ENCODE measurements around the gene LINC01488.

DNA sequence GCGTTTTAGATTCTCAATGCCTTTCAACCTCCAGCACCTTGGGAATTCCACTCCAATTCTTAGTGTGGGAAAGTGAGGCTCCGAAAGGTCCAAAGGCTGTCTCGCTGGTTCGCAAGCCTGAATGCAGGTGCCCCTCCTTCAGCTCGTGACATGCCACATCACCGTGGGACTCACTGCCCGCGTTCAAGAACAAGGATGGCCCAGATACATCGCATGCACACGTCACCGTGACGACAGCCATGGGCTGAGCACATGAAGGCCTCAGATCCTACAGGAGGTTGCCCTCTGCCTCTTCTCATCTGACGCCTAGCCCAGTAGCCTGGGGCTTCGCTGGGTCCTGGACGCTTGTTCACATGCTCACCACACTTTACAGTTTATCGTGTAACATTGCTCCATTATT, 4.4 kb upstream of the LINC01488 start:
- TF ChIP-seq, protein P1, sequence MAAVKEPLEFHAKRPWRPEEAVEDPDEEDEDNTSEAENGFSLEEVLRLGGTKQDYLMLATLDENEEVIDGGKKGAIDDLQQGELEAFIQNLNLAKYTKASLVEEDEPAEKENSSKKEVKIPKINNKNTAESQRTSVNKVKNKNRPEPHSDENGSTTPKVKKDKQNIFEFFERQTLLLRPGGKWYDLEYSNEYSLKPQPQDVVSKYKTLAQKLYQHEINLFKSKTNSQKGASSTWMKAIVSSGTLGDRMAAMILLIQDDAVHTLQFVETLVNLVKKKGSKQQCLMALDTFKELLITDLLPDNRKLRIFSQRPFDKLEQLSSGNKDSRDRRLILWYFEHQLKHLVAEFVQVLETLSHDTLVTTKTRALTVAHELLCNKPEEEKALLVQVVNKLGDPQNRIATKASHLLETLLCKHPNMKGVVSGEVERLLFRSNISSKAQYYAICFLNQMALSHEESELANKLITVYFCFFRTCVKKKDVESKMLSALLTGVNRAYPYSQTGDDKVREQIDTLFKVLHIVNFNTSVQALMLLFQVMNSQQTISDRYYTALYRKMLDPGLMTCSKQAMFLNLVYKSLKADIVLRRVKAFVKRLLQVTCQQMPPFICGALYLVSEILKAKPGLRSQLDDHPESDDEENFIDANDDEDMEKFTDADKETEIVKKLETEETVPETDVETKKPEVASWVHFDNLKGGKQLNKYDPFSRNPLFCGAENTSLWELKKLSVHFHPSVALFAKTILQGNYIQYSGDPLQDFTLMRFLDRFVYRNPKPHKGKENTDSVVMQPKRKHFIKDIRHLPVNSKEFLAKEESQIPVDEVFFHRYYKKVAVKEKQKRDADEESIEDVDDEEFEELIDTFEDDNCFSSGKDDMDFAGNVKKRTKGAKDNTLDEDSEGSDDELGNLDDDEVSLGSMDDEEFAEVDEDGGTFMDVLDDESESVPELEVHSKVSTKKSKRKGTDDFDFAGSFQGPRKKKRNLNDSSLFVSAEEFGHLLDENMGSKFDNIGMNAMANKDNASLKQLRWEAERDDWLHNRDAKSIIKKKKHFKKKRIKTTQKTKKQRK (IDR thresholded peaks at IDR 0.05; ENCODE audit: low read depth, low read length) = no peak
- TF ChIP-seq EGR1 (IDR thresholded peaks at IDR 0.05; ENCODE audit: borderline replicate concordance in 1 of 2, low read depth in 2 of 2, low read length in 2 of 2) (no peak), SMC3 (IDR thresholded peaks at IDR 0.05; ENCODE audit: borderline replicate concordance, low read length) (no peak), POLR2AphosphoS5 (IDR thresholded peaks at IDR 0.05; ENCODE audit: low read length) (no peak), TAF1 (IDR thresholded peaks at IDR 0.05; ENCODE audit: borderline replicate concordance, low read depth, low read length) (no peak), BMI1 (IDR thresholded peaks at IDR 0.05; ENCODE audit: borderline replicate concordance) (no peak), POLR2A (IDR thresholded peaks at IDR 0.05; ENCODE audit: low read depth, low read length) (no peak), EP300 (IDR thresholded peaks at IDR 0.05; ENCODE audit: borderline replicate concordance in 1 of 2, control insufficient read depth in 1 of 2, low read depth in 2 of 2, low read length in 2 of 2) (no peak), ESRRA (IDR thresholded peaks at IDR 0.05; ENCODE audit: low read length) (no peak), RAD51 (IDR thresholded peaks at IDR 0.05) (no peak)
- TF ChIP-seq, protein P2, sequence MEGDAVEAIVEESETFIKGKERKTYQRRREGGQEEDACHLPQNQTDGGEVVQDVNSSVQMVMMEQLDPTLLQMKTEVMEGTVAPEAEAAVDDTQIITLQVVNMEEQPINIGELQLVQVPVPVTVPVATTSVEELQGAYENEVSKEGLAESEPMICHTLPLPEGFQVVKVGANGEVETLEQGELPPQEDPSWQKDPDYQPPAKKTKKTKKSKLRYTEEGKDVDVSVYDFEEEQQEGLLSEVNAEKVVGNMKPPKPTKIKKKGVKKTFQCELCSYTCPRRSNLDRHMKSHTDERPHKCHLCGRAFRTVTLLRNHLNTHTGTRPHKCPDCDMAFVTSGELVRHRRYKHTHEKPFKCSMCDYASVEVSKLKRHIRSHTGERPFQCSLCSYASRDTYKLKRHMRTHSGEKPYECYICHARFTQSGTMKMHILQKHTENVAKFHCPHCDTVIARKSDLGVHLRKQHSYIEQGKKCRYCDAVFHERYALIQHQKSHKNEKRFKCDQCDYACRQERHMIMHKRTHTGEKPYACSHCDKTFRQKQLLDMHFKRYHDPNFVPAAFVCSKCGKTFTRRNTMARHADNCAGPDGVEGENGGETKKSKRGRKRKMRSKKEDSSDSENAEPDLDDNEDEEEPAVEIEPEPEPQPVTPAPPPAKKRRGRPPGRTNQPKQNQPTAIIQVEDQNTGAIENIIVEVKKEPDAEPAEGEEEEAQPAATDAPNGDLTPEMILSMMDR (IDR thresholded peaks at IDR 0.05 in 2 of 3, conservative IDR thresholded peaks at IDR 0.05 in 1 of 3; ENCODE audit: control insufficient read depth in 2 of 3, extremely low read depth in 1 of 3, insufficient read depth in 1 of 3, low read depth in 3 of 3, low read length in 3 of 3) = no peak
- TF ChIP-seq, protein P3, sequence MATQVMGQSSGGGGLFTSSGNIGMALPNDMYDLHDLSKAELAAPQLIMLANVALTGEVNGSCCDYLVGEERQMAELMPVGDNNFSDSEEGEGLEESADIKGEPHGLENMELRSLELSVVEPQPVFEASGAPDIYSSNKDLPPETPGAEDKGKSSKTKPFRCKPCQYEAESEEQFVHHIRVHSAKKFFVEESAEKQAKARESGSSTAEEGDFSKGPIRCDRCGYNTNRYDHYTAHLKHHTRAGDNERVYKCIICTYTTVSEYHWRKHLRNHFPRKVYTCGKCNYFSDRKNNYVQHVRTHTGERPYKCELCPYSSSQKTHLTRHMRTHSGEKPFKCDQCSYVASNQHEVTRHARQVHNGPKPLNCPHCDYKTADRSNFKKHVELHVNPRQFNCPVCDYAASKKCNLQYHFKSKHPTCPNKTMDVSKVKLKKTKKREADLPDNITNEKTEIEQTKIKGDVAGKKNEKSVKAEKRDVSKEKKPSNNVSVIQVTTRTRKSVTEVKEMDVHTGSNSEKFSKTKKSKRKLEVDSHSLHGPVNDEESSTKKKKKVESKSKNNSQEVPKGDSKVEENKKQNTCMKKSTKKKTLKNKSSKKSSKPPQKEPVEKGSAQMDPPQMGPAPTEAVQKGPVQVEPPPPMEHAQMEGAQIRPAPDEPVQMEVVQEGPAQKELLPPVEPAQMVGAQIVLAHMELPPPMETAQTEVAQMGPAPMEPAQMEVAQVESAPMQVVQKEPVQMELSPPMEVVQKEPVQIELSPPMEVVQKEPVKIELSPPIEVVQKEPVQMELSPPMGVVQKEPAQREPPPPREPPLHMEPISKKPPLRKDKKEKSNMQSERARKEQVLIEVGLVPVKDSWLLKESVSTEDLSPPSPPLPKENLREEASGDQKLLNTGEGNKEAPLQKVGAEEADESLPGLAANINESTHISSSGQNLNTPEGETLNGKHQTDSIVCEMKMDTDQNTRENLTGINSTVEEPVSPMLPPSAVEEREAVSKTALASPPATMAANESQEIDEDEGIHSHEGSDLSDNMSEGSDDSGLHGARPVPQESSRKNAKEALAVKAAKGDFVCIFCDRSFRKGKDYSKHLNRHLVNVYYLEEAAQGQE (IDR thresholded peaks at IDR 0.05; ENCODE audit: low read depth, low read length) = no peak
